PC-3 (cell line): ENCODE results near the gene CCDC192. TPM values are rescaled to one million over a fixed set of nuclear protein-coding genes. Genes with fewer than 3 reads are reported as not detected.
A peak's percentile ranks its signal among the peaks of the same experiment; 100 is the strongest.

Experiments used
- ATAC-seq: fragments of 200-7000 bp; cut with Tn5 transposase; 2 replicates; pipeline ENCODE4 v1.9.1; 2020; ENCODE audit warnings: mild to moderate bottlenecking, moderate library complexity
- BruUV-seq: library from RNA; stranded (reverse); fragments of 400-500 nt; replicated peaks from 2 replicates; lab custom pipeline; 2021; lab: Mats Ljungman, UMichigan
- CTCF ChIA-PET: fragments of 300-600 bp; sonication (Branson Sonifier 250); formaldehyde crosslinking; loops from one replicate; lab custom pipeline; 2022; ENCODE audit warnings: antibody characterized with exemption; lab: Charles Lee
- POLR2A ChIA-PET: fragments of 300-600 bp; sonication (Branson Sonifier 250); formaldehyde crosslinking; loops from one replicate; lab custom pipeline; 2022; ENCODE audit warnings: antibody characterized with exemption; ENCODE audit not compliant: unreplicated experiment; lab: Charles Lee
- DNase-seq: peaks from one replicate; pipeline ENCODE4 v3.0.0-alpha.2; 2015
- H2AFZ ChIP-seq: fragments of 300-600 bp; sonication (generic); 2 replicates; pipeline ENCODE4 v1.6.0; 2016; ENCODE audit warnings: antibody characterized with exemption, low read length
- H3F3A ChIP-seq: fragments of 300-600 bp; sonication (generic); one replicate; pipeline ENCODE4 v1.6.0; 2017; ENCODE audit warnings: antibody characterized with exemption, low read length, control low read depth, mild to moderate bottlenecking; ENCODE audit not compliant: unreplicated experiment
- H3K27ac ChIP-seq: fragments of 300-600 bp; sonication (generic); 2 replicates; pipeline ENCODE4 v1.5.1; 2016; ENCODE audit warnings: mild to moderate bottlenecking, low read length
- H3K27me3 ChIP-seq: fragments of 300-600 bp; sonication (generic); 2 replicates; pipeline ENCODE4 v1.6.1; 2016; ENCODE audit warnings: low read length, mixed read lengths
- H3K36me3 ChIP-seq: fragments of 300-600 bp; sonication (generic); 2 replicates; pipeline ENCODE4 v1.6.1; 2016; ENCODE audit warnings: low read depth, mixed run types, low read length, mixed read lengths
- H3K4me1 ChIP-seq: fragments of 300-600 bp; sonication (generic); 2 replicates; pipeline ENCODE4 v1.5.1; 2016; ENCODE audit warnings: low read length; ENCODE audit not compliant: insufficient read depth
- H3K4me2 ChIP-seq: fragments of 300-600 bp; sonication (generic); 2 replicates; pipeline ENCODE4 v1.6.0; 2016; ENCODE audit warnings: low read length
- H3K4me3 ChIP-seq: fragments of 300-600 bp; sonication (generic); 2 replicates; pipeline ENCODE4 v1.5.1; 2016; ENCODE audit warnings: mild to moderate bottlenecking, low read length, mixed read lengths
- H3K79me2 ChIP-seq: fragments of 300-600 bp; sonication (generic); 2 replicates; pipeline ENCODE4 v1.6.1; 2017; ENCODE audit warnings: low read length, mixed read lengths
- H3K9ac ChIP-seq: fragments of 300-600 bp; sonication (generic); 2 replicates; pipeline ENCODE4 v1.6.0; 2016; ENCODE audit warnings: mild to moderate bottlenecking, low read length
- H3K9me2 ChIP-seq: fragments of 300-600 bp; sonication (generic); replicated peaks from 2 replicates; pipeline ENCODE4 v1.6.1; 2016; ENCODE audit warnings: mixed run types, low read length, mixed read lengths
- H3K9me3 ChIP-seq: fragments of 300-600 bp; sonication (generic); 2 replicates; pipeline ENCODE4 v1.6.1; 2016; ENCODE audit warnings: low read length, mixed read lengths
- H4K20me1 ChIP-seq: fragments of 300-600 bp; sonication (generic); 2 replicates; pipeline ENCODE4 v1.6.1; 2016; ENCODE audit warnings: low read length, mixed read lengths
- EZH2 ChIP-seq: fragments of 300-600 bp; sonication (generic); IDR thresholded peaks from one replicate; pipeline ENCODE4 v1.6.1; 2017; ENCODE audit warnings: antibody characterized with exemption, mild to moderate bottlenecking, low read length; ENCODE audit not compliant: unreplicated experiment
- EZH2phosphoT487 ChIP-seq: fragments of 300-600 bp; sonication (generic); IDR thresholded peaks from 2 replicates; pipeline ENCODE4 v1.6.1; 2018; ENCODE audit warnings: mild to moderate bottlenecking, antibody characterized with exemption, low read length, borderline replicate concordance
- intact Hi-C: fragments of 100-400 bp; cut with micrococcal nuclease; formaldehyde crosslinking; loops from 2 replicates; pipeline ENCODE4 v1.9.0; 2023
- total RNA-seq: library from RNA; depleted of rRNA; stranded (reverse); fragments of >200 nt; gene quantifications from 2 replicates; pipeline ENCODE4 v1.2.3, GENCODE V29; 2014
- TF ChIP-seq, protein P1 (sequence below): fragments of 300-600 bp; sonication (generic); conservative IDR thresholded peaks from 2 replicates; pipeline ENCODE4 v1.5.1; 2017; ENCODE audit warnings: antibody characterized with exemption, low read depth, mild to moderate bottlenecking, low read length

Gene CCDC192
- total RNA-seq, 1 experiment from 2014 or later, result not detected

DNA sequence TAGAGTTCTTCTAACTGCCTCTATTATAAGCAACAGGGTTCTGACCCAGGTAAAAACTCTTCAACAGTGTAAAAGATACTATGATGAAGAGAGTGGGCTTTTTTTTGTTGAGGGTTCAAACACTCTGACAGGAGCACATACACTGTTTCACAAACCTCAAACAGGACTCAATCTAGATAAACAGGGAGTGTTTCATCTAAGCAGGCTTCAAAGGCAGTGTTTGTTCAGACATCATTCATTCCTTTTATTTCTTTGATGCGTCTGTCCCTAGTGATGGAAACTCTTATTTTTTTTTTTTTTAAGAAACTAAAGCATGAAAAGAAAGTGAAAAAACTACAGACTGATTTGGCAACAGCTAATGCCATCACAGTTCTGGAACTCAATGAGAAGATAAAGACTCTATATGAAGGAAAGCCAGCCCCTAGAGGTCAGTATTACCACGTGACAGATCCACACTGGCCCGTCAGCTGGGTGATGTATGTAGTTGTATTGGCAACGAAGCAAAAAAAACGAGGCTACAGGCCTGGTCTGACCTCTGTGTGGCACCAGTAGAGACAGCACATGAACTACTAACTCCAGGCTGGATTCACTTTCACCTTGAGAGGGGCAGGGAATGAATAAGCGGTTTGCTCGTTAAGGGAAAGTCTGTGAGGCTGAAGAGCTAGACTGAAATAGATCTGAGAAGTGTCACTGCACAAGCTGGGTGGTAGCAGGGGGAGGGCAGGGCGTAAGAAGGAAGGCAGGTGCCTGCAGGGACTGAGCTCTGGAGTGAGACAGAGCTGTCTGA lies 172.2 kb downstream of the CCDC192 start:
- TF ChIP-seq EZH2, result no peak
- TF ChIP-seq, protein P1, sequence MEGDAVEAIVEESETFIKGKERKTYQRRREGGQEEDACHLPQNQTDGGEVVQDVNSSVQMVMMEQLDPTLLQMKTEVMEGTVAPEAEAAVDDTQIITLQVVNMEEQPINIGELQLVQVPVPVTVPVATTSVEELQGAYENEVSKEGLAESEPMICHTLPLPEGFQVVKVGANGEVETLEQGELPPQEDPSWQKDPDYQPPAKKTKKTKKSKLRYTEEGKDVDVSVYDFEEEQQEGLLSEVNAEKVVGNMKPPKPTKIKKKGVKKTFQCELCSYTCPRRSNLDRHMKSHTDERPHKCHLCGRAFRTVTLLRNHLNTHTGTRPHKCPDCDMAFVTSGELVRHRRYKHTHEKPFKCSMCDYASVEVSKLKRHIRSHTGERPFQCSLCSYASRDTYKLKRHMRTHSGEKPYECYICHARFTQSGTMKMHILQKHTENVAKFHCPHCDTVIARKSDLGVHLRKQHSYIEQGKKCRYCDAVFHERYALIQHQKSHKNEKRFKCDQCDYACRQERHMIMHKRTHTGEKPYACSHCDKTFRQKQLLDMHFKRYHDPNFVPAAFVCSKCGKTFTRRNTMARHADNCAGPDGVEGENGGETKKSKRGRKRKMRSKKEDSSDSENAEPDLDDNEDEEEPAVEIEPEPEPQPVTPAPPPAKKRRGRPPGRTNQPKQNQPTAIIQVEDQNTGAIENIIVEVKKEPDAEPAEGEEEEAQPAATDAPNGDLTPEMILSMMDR, result peak; percentile 73
- TF ChIP-seq EZH2phosphoT487, result no peak
- Histone ChIP-seq H3K9me2 (no peaks in the 10 kb centered on the region), H3K9me3 (no peaks in the 10 kb centered on the region), H3K4me2 (peak overlapping the region; percentile 57; the same call in 1 of the 2 replicates), H4K20me1 (no peaks in the 10 kb centered on the region), H3K27ac (0 out of 2 replicates have a peak overlapping the region, but pooled peaks have one; percentile 9), H2AFZ (peak overlapping the region; percentile 78), H3K79me2 (no peaks in the 10 kb centered on the region), H3K9ac (no peak overlapping the region), H3K4me3 (no peak overlapping the region), H3K36me3 (no peaks in the 10 kb centered on the region), H3K4me1 (peaks cover 17% of the 10 kb centered on the region), H3K27me3 (no peaks in the 10 kb centered on the region), H3F3A (no peaks in the 10 kb centered on the region)
- ChIA-PET POLR2A (interaction anchor here (0.6 kb wide), 1 partner anchor 9 kb away, joined by 4 read pairs; no protein-coding TSS in a partner anchor), CTCF (interaction anchor here (0.5 to 1.6 kb wide), 6 partner anchors 10 to 326 kb away, joined by 3 to 8 read pairs (median 3); no protein-coding TSS in a partner anchor)
- ATAC-seq, result peak; percentile 76
- no TSS peak for BruUV-seq
- peak; percentile 78 for DNase-seq
- intact Hi-C loops, result loop anchor here (1.0 to 5.0 kb wide), 5 partner anchors 118 to 326 kb away; no protein-coding TSS in a partner anchor

DNA sequence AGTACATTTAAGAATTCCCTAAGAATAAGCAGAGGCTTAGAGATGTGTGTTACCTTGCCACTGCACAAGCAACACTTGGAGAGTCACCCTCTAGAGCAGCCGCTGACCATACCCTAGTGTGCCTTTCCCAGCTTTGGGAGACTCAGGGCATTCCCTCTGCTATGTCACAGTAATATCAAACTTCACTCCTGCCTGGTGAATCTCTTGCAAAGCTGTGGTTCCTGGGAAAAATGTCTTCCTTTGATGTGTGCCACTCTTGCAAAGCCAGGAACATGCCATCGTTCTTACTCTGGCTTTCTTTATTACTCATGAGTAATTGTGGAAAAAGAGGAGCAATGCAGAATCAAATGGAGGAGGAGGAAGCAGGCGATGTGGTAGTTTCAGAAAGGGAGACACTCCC lies 173.2 kb downstream of the CCDC192 start:
- POLR2A ChIA-PET, result interaction anchor here (0.6 kb wide), 1 partner anchor 9 kb away, joined by 4 read pairs; no protein-coding TSS in a partner anchor
- Histone ChIP-seq H3K36me3 (no peaks in the 10 kb centered on the region), H3K4me3 (no peak overlapping the region), H3K9me2 (no peaks in the 10 kb centered on the region), H3K4me2 (0 out of 2 replicates have a peak overlapping the region, but pooled peaks have one; percentile 57), H2AFZ (no peak overlapping the region), H3F3A (no peaks in the 10 kb centered on the region), H3K4me1 (peaks cover 17% of the 10 kb centered on the region), H3K9ac (no peak overlapping the region), H3K27me3 (no peaks in the 10 kb centered on the region), H4K20me1 (no peaks in the 10 kb centered on the region), H3K79me2 (no peaks in the 10 kb centered on the region), H3K9me3 (no peaks in the 10 kb centered on the region), H3K27ac (peak overlapping the region; percentile 4; the same call in 1 of the 2 replicates)
- intact Hi-C loops, result loop anchor here (5.0 kb wide), 3 partner anchors 161 to 314 kb away; no protein-coding TSS in a partner anchor
- BruUV-seq, result no TSS peak
- DNase-seq (peak; percentile 61), ATAC-seq (peak; percentile 25)
- CTCF ChIA-PET, result interaction anchor here (0.5 to 1.6 kb wide), 4 partner anchors 9 to 325 kb away, joined by 3 to 8 read pairs (median 3); no protein-coding TSS in a partner anchor
- no peak for TF ChIP-seq EZH2
- no peak for TF ChIP-seq EZH2phosphoT487
- TF ChIP-seq, protein P1, result no peak
